Breast epithelium (tissue), 3 donors: ENCODE measurements around the gene PLPPR3.

ENCODE experiments used
- POLR2A ChIP-seq: fragments of 450-650 bp; IDR thresholded peaks from one replicate; pipeline ENCODE4 v1.6.1; 2016; ENCODE audit warnings: antibody characterized with exemption, mild to moderate bottlenecking, moderate library complexity
- POLR2AphosphoS5 ChIP-seq, 3 donors: sonication (generic); formaldehyde crosslinking; IDR thresholded peaks; one replicate each; pipeline ENCODE4 v1.6.1; 2017; ENCODE audit warnings: antibody characterized with exemption in 3 of 3
- TF ChIP-seq, protein P1 (sequence below), 3 donors: fragments of 450-650 bp; IDR thresholded peaks; one replicate each; pipeline ENCODE4 v1.5.1; 2016 to 2017; ENCODE audit warnings: antibody characterized with exemption in 3 of 3, mild to moderate bottlenecking in 3 of 3, moderate library complexity in 3 of 3

DNA sequence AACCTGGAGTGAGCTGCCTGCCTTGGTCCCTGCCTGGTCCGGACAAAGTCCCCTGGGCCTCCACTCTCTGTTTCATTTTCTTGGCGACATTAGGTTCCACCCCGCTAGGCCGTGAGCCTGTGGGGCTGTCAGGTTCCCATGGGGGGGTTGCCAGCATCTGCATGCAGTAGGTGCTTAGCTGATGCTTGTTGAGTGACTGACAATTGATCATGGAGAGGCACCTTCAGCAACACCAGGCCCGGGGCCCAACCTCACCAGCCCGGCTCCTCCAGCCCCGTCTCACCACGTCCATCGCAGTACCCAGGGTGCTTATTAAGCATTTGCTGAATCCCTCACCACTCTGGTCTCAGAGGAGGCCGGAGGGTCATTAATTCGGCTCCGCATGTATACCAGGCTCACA lies 57.5 kb downstream of the PLPPR3 start:
- TF ChIP-seq POLR2AphosphoS5 (IDR thresholded peaks at IDR 0.05), result no peak
- TF ChIP-seq, protein P1, sequence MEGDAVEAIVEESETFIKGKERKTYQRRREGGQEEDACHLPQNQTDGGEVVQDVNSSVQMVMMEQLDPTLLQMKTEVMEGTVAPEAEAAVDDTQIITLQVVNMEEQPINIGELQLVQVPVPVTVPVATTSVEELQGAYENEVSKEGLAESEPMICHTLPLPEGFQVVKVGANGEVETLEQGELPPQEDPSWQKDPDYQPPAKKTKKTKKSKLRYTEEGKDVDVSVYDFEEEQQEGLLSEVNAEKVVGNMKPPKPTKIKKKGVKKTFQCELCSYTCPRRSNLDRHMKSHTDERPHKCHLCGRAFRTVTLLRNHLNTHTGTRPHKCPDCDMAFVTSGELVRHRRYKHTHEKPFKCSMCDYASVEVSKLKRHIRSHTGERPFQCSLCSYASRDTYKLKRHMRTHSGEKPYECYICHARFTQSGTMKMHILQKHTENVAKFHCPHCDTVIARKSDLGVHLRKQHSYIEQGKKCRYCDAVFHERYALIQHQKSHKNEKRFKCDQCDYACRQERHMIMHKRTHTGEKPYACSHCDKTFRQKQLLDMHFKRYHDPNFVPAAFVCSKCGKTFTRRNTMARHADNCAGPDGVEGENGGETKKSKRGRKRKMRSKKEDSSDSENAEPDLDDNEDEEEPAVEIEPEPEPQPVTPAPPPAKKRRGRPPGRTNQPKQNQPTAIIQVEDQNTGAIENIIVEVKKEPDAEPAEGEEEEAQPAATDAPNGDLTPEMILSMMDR (IDR thresholded peaks at IDR 0.05), result no peak
- no peak for TF ChIP-seq POLR2A
